HepG2 (cell line): ENCODE results near the gene SGTB. TPM values are rescaled to one million over a fixed set of nuclear protein-coding genes. Genes with fewer than 3 reads are reported as not detected.
A peak's percentile ranks its signal among the peaks of the same experiment; 100 is the strongest.

Experiments used
- ATF2 ChIP-seq: sonication (generic); formaldehyde crosslinking; IDR thresholded peaks from 2 replicates; pipeline ENCODE4 v1.4.0; 2020; ENCODE audit warnings: missing genetic modification reagents
- KAT2B ChIP-seq: fragments of 150-350 bp; IDR thresholded peaks from 2 replicates; pipeline ENCODE4 v1.6.1; 2014; ENCODE audit warnings: low read depth, low read length, borderline replicate concordance
- MAFF ChIP-seq: IDR thresholded peaks from 2 replicates; pipeline ENCODE4 v1.6.1; 2011; ENCODE audit warnings: low read depth, low read length, improper control_type of control experiment
- NFAT5 ChIP-seq: sonication (generic); formaldehyde crosslinking; IDR thresholded peaks from 2 replicates; pipeline ENCODE4 v1.4.0; 2020; ENCODE audit warnings: missing genetic modification reagents
- NFATC3 ChIP-seq: sonication (generic); formaldehyde crosslinking; IDR thresholded peaks from 2 replicates; pipeline ENCODE4 v1.5.1; 2020; ENCODE audit warnings: mild to moderate bottlenecking, missing genetic modification reagents
- NR0B2 ChIP-seq: sonication (generic); formaldehyde crosslinking; IDR thresholded peaks from 2 replicates; pipeline ENCODE4 v1.4.0; 2020; ENCODE audit warnings: mild to moderate bottlenecking, missing genetic modification reagents
- SALL2 ChIP-seq: sonication (generic); formaldehyde crosslinking; IDR thresholded peaks from 2 replicates; pipeline ENCODE4 v1.8.1; 2023; ENCODE audit warnings: mild to moderate bottlenecking, missing genetic modification reagents, inconsistent platforms
- TAF15 ChIP-seq: fragments of 200-400 bp; formaldehyde crosslinking; IDR thresholded peaks from one replicate; pipeline ENCODE4 v1.6.1; 2018; ENCODE audit warnings: mild to moderate bottlenecking, low read depth, low read length; ENCODE audit not compliant: poor library complexity, severe bottlenecking
- TRAFD1 ChIP-seq: sonication (generic); formaldehyde crosslinking; IDR thresholded peaks from 2 replicates; pipeline ENCODE4 v1.5.1; 2020; ENCODE audit warnings: missing genetic modification reagents, mild to moderate bottlenecking, borderline replicate concordance
- ZNF276 ChIP-seq: sonication (generic); formaldehyde crosslinking; IDR thresholded peaks from 2 replicates; pipeline ENCODE4 v1.4.0; 2020; ENCODE audit warnings: mild to moderate bottlenecking, low read depth, missing genetic modification reagents
- ZNF546 ChIP-seq: sonication (generic); formaldehyde crosslinking; conservative IDR thresholded peaks from 2 replicates; pipeline ENCODE4 v1.8.1; 2023; ENCODE audit warnings: mild to moderate bottlenecking, missing genetic modification reagents
- ZNF724P ChIP-seq: sonication (generic); formaldehyde crosslinking; IDR thresholded peaks from 2 replicates; pipeline ENCODE4 v1.8.0; 2022; ENCODE audit warnings: missing genetic modification reagents, borderline replicate concordance
- ZNF773 ChIP-seq: sonication (generic); formaldehyde crosslinking; IDR thresholded peaks from 2 replicates; pipeline ENCODE4 v1.4.0; 2020; ENCODE audit warnings: missing genetic modification reagents, borderline replicate concordance
- ZNF800 ChIP-seq: sonication (generic); formaldehyde crosslinking; IDR thresholded peaks from 2 replicates; pipeline ENCODE4 v1.4.0; 2020; ENCODE audit warnings: missing genetic modification reagents
- polyA plus RNA-seq, 8 experiments: library from polyadenylated mRNA; depleted of rRNA in 3 of 8; stranded (reverse) in 7 of 8; unstranded in 1 of 8; fragments of >200 nt; fragmentation: Illumina TruSeq in 4 of 8; extraction: Trizol in 4 of 8; gene quantifications; 2 replicates each; pipeline versions ENCODE4 v1.2.1 to v1.2.3, GENCODE V29; 2011 to 2016; ENCODE audit warnings: low read depth in 4 of 8, missing spikeins in 1 of 8, mixed read lengths in 1 of 8; ENCODE audit not compliant: insufficient read depth in 1 of 8
- total RNA-seq, 5 experiments: library from RNA; depleted of rRNA; stranded (reverse); fragments of >200 nt; fragmentation: Illumina TruSeq; extraction: Trizol; gene quantifications; 2 replicates each; pipeline ENCODE4 v1.2.3, GENCODE V29; 2016; ENCODE audit warnings: low read depth in 1 of 5

The SGTB gene
- total and polyA plus RNA-seq, 2 of the 13 experiments (the other 11 are each of a cell fraction or from before 2014, with no cell fraction given): 5.2 to 11.2 TPM

- TF ChIP-seq ATF2 (CRISPR knock-in tag) (peak; percentile 19; the same call in 1 of the 2 replicates), NR0B2 (no peak), MAFF (no peak), ZNF773 (CRISPR knock-in tag) (no peak), TAF15 (no peak), ZNF276 (CRISPR knock-in tag) (no peak), TRAFD1 (no peak), ZNF800 (CRISPR knock-in tag) (no peak), ZNF546 (CRISPR knock-in tag) (no peak), ZNF724P (no peak), KAT2B (no peak), NFAT5 (CRISPR knock-in tag) (no peak), NFATC3 (CRISPR knock-in tag) (no peak), SALL2 (no peak; the same call in 1 of the 2 replicates)
Measured at GRCh38 chr5:65624571-65625555, 97.0 kb downstream of the SGTB start, which contains the start of the genes SHLD3 and TRAPPC13 (continued).
